ENCODE results near the gene SEC11A. TPM values are rescaled to one million over a fixed set of nuclear protein-coding genes. Genes with fewer than 3 reads are reported as not detected.
"Not testable (repeated sequence)": the region's sequence is repeated elsewhere in the genome, so short reads cannot be mapped to it uniquely, and the experiment has no call there.

Gene SEC11A
- total RNA-seq, 1 donor from 2014 or later = 202 TPM

GRCh38 chr15:84752700-84753099, 36.8 kb upstream of the SEC11A start:
- Mint-ChIP-seq H3K9me3 (ENCODE audit: unreplicated experiment) (no peaks in the 10 kb centered on the region), H3K4me1 (ENCODE audit: unreplicated experiment) (peaks cover 48% of the 10 kb centered on the region), H3K4me3 (ENCODE audit: unreplicated experiment) (peak overlapping the region; percentile 15), H3K36me3 (ENCODE audit: unreplicated experiment) (peaks cover 2% of the 10 kb centered on the region), H3K27me3 (ENCODE audit: unreplicated experiment) (no peaks in the 10 kb centered on the region), H3K27ac (ENCODE audit: unreplicated experiment) (peak overlapping the region; percentile 75)
- no peak for DNase-seq (ENCODE audit: extremely low spot score, unreplicated experiment)
- TF ChIP-seq, protein P1, sequence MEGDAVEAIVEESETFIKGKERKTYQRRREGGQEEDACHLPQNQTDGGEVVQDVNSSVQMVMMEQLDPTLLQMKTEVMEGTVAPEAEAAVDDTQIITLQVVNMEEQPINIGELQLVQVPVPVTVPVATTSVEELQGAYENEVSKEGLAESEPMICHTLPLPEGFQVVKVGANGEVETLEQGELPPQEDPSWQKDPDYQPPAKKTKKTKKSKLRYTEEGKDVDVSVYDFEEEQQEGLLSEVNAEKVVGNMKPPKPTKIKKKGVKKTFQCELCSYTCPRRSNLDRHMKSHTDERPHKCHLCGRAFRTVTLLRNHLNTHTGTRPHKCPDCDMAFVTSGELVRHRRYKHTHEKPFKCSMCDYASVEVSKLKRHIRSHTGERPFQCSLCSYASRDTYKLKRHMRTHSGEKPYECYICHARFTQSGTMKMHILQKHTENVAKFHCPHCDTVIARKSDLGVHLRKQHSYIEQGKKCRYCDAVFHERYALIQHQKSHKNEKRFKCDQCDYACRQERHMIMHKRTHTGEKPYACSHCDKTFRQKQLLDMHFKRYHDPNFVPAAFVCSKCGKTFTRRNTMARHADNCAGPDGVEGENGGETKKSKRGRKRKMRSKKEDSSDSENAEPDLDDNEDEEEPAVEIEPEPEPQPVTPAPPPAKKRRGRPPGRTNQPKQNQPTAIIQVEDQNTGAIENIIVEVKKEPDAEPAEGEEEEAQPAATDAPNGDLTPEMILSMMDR (IDR thresholded peaks at IDR 0.05) = no peak

- no peak for DNase-seq (ENCODE audit: extremely low spot score, unreplicated experiment)
- H3K9me3 Mint-ChIP-seq (ENCODE audit: unreplicated experiment) = no peaks in the 10 kb centered on the region
- peaks cover 53% of the 10 kb centered on the region for H3K4me1 Mint-ChIP-seq (ENCODE audit: unreplicated experiment)
- TF ChIP-seq, protein P1 (IDR thresholded peaks at IDR 0.05) = no peak
- no peaks in the 10 kb centered on the region for H3K27me3 Mint-ChIP-seq (ENCODE audit: unreplicated experiment)
- peak overlapping the region; percentile 75 for H3K27ac Mint-ChIP-seq (ENCODE audit: unreplicated experiment)
- H3K4me3 Mint-ChIP-seq (ENCODE audit: unreplicated experiment) = no peak overlapping the region
- peaks cover 2% of the 10 kb centered on the region for H3K36me3 Mint-ChIP-seq (ENCODE audit: unreplicated experiment)
Measured at GRCh38 chr15:84752195-84752594, 36.3 kb upstream of the SEC11A start.

GRCh38 chr15:84751721-84752120, 35.8 kb upstream of the SEC11A start:
- DNase-seq (ENCODE audit: extremely low spot score, unreplicated experiment); H3K36me3 Mint-ChIP-seq (ENCODE audit: unreplicated experiment); H3K9me3 Mint-ChIP-seq (ENCODE audit: unreplicated experiment); H3K27me3 Mint-ChIP-seq (ENCODE audit: unreplicated experiment); H3K4me3 Mint-ChIP-seq (ENCODE audit: unreplicated experiment); H3K27ac Mint-ChIP-seq (ENCODE audit: unreplicated experiment): not testable (repeated sequence)
- H3K4me1 Mint-ChIP-seq (ENCODE audit: unreplicated experiment) = peaks cover 53% of the 10 kb centered on the region

- peak overlapping the region; percentile 35 for H3K27ac Mint-ChIP-seq (ENCODE audit: unreplicated experiment)
- H3K4me1 Mint-ChIP-seq (ENCODE audit: unreplicated experiment) = peaks cover 52% of the 10 kb centered on the region
- H3K27me3 Mint-ChIP-seq (ENCODE audit: unreplicated experiment) = no peaks in the 10 kb centered on the region
- TF ChIP-seq, protein P1 (IDR thresholded peaks at IDR 0.05) = no peak
- peaks cover 4% of the 10 kb centered on the region for H3K36me3 Mint-ChIP-seq (ENCODE audit: unreplicated experiment)
- H3K4me3 Mint-ChIP-seq (ENCODE audit: unreplicated experiment) = peak overlapping the region; percentile 91
- no peaks in the 10 kb centered on the region for H3K9me3 Mint-ChIP-seq (ENCODE audit: unreplicated experiment)
- DNase-seq (ENCODE audit: extremely low spot score, unreplicated experiment) = no peak
Measured at GRCh38 chr15:84750583-84751092, 34.7 kb upstream of the SEC11A start.

- H3K4me1 Mint-ChIP-seq (ENCODE audit: unreplicated experiment) = peaks cover 52% of the 10 kb centered on the region
- peaks cover 4% of the 10 kb centered on the region for H3K36me3 Mint-ChIP-seq (ENCODE audit: unreplicated experiment)
- H3K9me3 Mint-ChIP-seq (ENCODE audit: unreplicated experiment) = no peaks in the 10 kb centered on the region
- TF ChIP-seq, protein P1 (IDR thresholded peaks at IDR 0.05) = no peak
- no peak for DNase-seq (ENCODE audit: extremely low spot score, unreplicated experiment)
- H3K27me3 Mint-ChIP-seq (ENCODE audit: unreplicated experiment) = no peaks in the 10 kb centered on the region
- H3K4me3 Mint-ChIP-seq (ENCODE audit: unreplicated experiment) = peak overlapping the region; percentile 91
- H3K27ac Mint-ChIP-seq (ENCODE audit: unreplicated experiment) = peak overlapping the region; percentile 88
Measured at GRCh38 chr15:84749111-84749991, 33.4 kb upstream of the SEC11A start.

All from osteocyte (in vitro differentiated cells).